Esophagus squamous epithelium (tissue), 4 donors: ENCODE data around the gene LRP1B.

Source experiments
- POLR2A ChIP-seq, 4 donors: fragments of 450-650 bp; IDR thresholded peaks; one replicate each; pipeline ENCODE4 v1.6.1; 2017; ENCODE audit warnings: antibody characterized with exemption in 4 of 4, mild to moderate bottlenecking in 4 of 4, moderate library complexity in 3 of 4
- TF ChIP-seq, protein P1 (sequence below), 6 experiments: fragments of 450-650 bp in 4 of 6; fragments of 200-600 bp in 2 of 6; sonication (generic) in 2 of 6; IDR thresholded peaks; one replicate each; pipeline ENCODE4 v1.5.1; 2016 to 2019; ENCODE audit warnings: antibody characterized with exemption in 6 of 6, mild to moderate bottlenecking in 4 of 6, moderate library complexity in 4 of 6

DNA sequence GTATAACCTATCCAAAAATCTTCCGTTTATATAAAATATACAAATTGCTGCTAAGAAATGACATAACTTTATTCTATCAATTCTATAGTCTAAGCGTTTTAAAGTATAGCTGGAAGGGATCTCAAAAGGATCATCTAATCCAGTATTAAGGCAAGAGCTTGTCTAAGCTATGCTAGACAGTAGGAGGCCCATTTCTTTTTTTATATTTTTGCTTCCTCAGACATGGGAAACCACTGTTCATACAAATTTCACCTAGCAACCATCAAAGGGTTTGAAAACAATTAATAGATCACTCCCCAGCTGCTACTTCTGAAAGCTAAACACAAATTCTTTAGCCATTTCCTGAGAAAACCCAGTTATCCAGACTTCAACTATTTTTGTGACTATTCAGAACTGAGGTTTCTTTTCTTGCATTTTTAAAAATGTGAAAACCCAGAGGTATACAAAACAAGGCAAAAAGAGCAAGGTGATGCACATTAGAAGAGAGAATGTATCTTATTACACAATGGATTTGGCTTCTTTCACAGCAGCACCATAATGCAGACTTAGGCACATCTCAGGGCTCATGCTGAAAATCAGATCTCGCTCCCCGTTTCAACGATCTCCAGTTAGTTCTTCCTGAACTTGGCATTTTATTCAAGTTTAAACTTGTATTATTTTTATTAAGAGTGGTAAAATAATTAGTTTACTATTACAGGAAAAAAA is 274.4 kb downstream of the LRP1B start:
- TF ChIP-seq, protein P1, sequence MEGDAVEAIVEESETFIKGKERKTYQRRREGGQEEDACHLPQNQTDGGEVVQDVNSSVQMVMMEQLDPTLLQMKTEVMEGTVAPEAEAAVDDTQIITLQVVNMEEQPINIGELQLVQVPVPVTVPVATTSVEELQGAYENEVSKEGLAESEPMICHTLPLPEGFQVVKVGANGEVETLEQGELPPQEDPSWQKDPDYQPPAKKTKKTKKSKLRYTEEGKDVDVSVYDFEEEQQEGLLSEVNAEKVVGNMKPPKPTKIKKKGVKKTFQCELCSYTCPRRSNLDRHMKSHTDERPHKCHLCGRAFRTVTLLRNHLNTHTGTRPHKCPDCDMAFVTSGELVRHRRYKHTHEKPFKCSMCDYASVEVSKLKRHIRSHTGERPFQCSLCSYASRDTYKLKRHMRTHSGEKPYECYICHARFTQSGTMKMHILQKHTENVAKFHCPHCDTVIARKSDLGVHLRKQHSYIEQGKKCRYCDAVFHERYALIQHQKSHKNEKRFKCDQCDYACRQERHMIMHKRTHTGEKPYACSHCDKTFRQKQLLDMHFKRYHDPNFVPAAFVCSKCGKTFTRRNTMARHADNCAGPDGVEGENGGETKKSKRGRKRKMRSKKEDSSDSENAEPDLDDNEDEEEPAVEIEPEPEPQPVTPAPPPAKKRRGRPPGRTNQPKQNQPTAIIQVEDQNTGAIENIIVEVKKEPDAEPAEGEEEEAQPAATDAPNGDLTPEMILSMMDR (IDR thresholded peaks at IDR 0.05), result no peak
- TF ChIP-seq POLR2A (IDR thresholded peaks at IDR 0.05), result no peak
